COLO829 (cell line): ENCODE results near the gene PIK3AP1.
A peak's percentile ranks its signal among the peaks of the same experiment; 100 is the strongest.

Source experiments
- DNase-seq: peaks from one replicate; pipeline ENCODE4 v3.0.0; 2012; ENCODE audit warnings: low spot score

Gene PIK3AP1

GRCh38 chr10:96642530-96642929, 77.8 kb downstream of the PIK3AP1 start:
- no peak for DNase-seq

GRCh38 chr10:96641396-96642295, 78.7 kb downstream of the PIK3AP1 start:
- no peak for DNase-seq

GRCh38 chr10:96639899-96640298, 80.4 kb downstream of the PIK3AP1 start:
- DNase-seq, result no peak

- no peak for DNase-seq
Measured at GRCh38 chr10:96638696-96639095, 81.6 kb downstream of the PIK3AP1 start.

GRCh38 chr10:96638120-96638519, 82.2 kb downstream of the PIK3AP1 start:
- no peak for DNase-seq

GRCh38 chr10:96637709-96638108, 82.6 kb downstream of the PIK3AP1 start:
- no peak for DNase-seq

- no peak for DNase-seq
Measured at GRCh38 chr10:96636551-96636950, 83.8 kb downstream of the PIK3AP1 start.

GRCh38 chr10:96632974-96633710, 87.2 kb downstream of the PIK3AP1 start:
- no peak for DNase-seq

- DNase-seq, result no peak
Measured at GRCh38 chr10:96627292-96627691, 93.0 kb downstream of the PIK3AP1 start.

- no peak for DNase-seq
Measured at GRCh38 chr10:96626795-96627194, 93.5 kb downstream of the PIK3AP1 start.

- no peak for DNase-seq
Measured at GRCh38 chr10:96625173-96625572, 95.1 kb downstream of the PIK3AP1 start.

- DNase-seq, result no peak
Measured at GRCh38 chr10:96622013-96622787, 98.1 kb downstream of the PIK3AP1 start.

- DNase-seq, result no peak
Measured at GRCh38 chr10:96619796-96620773, 100.2 kb downstream of the PIK3AP1 start.

GRCh38 chr10:96619120-96619519, 101.2 kb downstream of the PIK3AP1 start:
- DNase-seq, result no peak

- DNase-seq, result no peak
Measured at GRCh38 chr10:96618653-96619052, 101.7 kb downstream of the PIK3AP1 start.

- no peak for DNase-seq
Measured at GRCh38 chr10:96616961-96617360, 103.4 kb downstream of the PIK3AP1 start.

GRCh38 chr10:96614515-96614914, 105.8 kb downstream of the PIK3AP1 start:
- peak; percentile 41 for DNase-seq

- no peak for DNase-seq
Measured at GRCh38 chr10:96613576-96613975, 106.7 kb downstream of the PIK3AP1 start.

GRCh38 chr10:96612055-96612830, 108.1 kb downstream of the PIK3AP1 start:
- no peak for DNase-seq

GRCh38 chr10:96610817-96611216, 109.5 kb downstream of the PIK3AP1 start:
- no peak for DNase-seq
